GM06990 (cell line): Measurements from ENCODE around the gene GPRC5C.

ENCODE experiments used
- DNase-seq: peaks from one replicate; pipeline ENCODE4 v3.0.0-alpha.2; 2011; ENCODE audit not compliant: insufficient read length; ENCODE audit errors: extremely low read depth
- H3K27me3 ChIP-seq: replicated peaks from 2 replicates; pipeline ENCODE4 v1.6.0; 2011; ENCODE audit warnings: low read length; ENCODE audit not compliant: control insufficient read depth, insufficient read depth
- H3K36me3 ChIP-seq: 2 replicates; pipeline ENCODE4 v1.5.1; 2011; ENCODE audit warnings: low read length; ENCODE audit not compliant: control insufficient read depth, insufficient read depth
- H3K4me3 ChIP-seq: replicated peaks from 2 replicates; pipeline ENCODE4 v1.5.1; 2011; ENCODE audit warnings: low read depth, mild to moderate bottlenecking, control low read depth, low read length
- TF ChIP-seq, protein P1 (sequence below): IDR thresholded peaks from 2 replicates; pipeline ENCODE4 v1.5.1; 2011; ENCODE audit warnings: low read length, control low read depth, mild to moderate bottlenecking, inconsistent platforms; ENCODE audit not compliant: insufficient read depth, poor library complexity, severe bottlenecking

The GPRC5C gene, protein sequence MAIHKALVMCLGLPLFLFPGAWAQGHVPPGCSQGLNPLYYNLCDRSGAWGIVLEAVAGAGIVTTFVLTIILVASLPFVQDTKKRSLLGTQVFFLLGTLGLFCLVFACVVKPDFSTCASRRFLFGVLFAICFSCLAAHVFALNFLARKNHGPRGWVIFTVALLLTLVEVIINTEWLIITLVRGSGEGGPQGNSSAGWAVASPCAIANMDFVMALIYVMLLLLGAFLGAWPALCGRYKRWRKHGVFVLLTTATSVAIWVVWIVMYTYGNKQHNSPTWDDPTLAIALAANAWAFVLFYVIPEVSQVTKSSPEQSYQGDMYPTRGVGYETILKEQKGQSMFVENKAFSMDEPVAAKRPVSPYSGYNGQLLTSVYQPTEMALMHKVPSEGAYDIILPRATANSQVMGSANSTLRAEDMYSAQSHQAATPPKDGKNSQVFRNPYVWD

GRCh38 chr17:74431568-74432423 lies at the start of gene GPRC5C:
Gene GPRC5C (plus strand): TSS chr17:74432088. CDS start chr17:74439777, 7,689 bp downstream.
- no peaks in the 10 kb centered on the region; the same call in 1 of the 2 replicates for H3K27me3 ChIP-seq
- DNase-seq: peak; percentile 63
- H3K36me3 ChIP-seq: no peaks in the 10 kb centered on the region
- peak within 1 kb of the TSS; percentile 31 for H3K4me3 ChIP-seq
- TF ChIP-seq, protein P1, sequence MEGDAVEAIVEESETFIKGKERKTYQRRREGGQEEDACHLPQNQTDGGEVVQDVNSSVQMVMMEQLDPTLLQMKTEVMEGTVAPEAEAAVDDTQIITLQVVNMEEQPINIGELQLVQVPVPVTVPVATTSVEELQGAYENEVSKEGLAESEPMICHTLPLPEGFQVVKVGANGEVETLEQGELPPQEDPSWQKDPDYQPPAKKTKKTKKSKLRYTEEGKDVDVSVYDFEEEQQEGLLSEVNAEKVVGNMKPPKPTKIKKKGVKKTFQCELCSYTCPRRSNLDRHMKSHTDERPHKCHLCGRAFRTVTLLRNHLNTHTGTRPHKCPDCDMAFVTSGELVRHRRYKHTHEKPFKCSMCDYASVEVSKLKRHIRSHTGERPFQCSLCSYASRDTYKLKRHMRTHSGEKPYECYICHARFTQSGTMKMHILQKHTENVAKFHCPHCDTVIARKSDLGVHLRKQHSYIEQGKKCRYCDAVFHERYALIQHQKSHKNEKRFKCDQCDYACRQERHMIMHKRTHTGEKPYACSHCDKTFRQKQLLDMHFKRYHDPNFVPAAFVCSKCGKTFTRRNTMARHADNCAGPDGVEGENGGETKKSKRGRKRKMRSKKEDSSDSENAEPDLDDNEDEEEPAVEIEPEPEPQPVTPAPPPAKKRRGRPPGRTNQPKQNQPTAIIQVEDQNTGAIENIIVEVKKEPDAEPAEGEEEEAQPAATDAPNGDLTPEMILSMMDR: no peak

DNA sequence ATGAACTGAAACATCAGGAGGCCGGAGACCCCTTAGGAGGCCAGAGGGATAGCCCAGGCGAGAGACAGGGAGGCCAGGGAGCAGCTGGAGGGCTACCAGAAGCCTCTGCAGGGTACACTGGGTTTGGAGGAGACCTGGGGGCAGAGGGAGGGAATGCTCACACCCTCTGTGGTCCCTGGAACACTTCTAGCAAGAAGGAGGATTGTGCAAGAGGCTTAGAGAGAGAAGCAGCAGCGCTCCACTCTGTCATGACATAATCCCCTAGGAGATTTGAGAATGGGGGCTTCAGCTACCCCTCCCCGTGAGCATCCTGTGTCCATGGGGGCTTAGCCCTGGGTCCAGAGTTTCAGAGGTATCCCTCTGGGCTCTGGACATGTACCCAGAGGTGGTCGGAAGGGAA lies 48.7 kb upstream of the GPRC5C start:
- Histone ChIP-seq H3K4me3 (no peak overlapping the region), H3K27me3 (no peaks in the 10 kb centered on the region; the same call in 1 of the 2 replicates)
- TF ChIP-seq, protein P1: no peak

DNA sequence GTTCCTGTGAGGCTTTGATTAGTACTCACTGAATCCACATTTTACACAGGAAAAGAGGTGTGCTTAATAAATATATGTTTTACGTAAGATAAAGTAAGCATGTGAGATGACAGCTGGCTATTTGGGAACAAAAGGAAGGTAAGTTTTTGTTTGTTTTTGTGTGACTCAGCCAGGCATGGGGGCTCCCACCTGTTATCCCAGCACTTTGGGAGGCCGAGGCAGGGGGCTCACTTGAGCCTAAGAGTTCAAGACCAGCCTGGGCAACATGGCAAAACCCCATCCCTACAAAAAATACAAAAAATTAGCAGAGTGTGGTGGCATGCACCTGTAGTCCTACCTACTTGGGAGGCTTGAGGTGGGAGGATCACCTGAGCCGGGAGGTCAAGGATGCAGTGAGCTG lies 46.7 kb upstream of the GPRC5C start:
- TF ChIP-seq, protein P1: no peak
- H3K4me3 ChIP-seq: no peak overlapping the region
- DNase-seq: no peak
- no peaks in the 10 kb centered on the region for H3K36me3 ChIP-seq
- no peaks in the 10 kb centered on the region; the same call in 1 of the 2 replicates for H3K27me3 ChIP-seq

More for the DNA sequence above, 48.7 kb upstream of the GPRC5C start:
- no peak for DNase-seq
- no peaks in the 10 kb centered on the region for H3K36me3 ChIP-seq

DNA sequence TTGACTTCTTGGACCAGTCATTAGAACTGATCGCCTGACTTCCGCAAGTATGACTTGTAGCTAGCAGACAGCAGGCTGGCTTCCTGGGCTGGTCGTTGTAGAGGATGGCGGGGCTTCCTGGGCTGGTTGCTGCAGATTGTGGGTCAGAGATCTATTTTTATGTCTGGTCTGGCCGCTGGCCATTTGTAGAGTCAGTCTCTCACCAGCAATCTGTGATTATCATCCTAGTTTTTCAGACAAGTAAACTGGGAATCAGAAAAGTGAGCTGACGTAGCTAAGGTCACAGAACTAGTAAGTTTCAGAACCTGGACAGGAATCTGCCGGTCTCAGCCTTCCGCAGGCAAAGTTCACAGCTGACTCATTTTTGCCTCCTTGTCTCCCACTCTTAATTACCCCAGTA lies 45.5 kb upstream of the GPRC5C start:
- TF ChIP-seq, protein P1: no peak
- H3K27me3 ChIP-seq: no peaks in the 10 kb centered on the region; the same call in 1 of the 2 replicates
- no peak overlapping the region for H3K4me3 ChIP-seq
- DNase-seq: no peak
- no peaks in the 10 kb centered on the region for H3K36me3 ChIP-seq

- H3K4me3 ChIP-seq: no peak overlapping the region
Measured at GRCh38 chr17:74387365-74388218, 44.3 kb upstream of the GPRC5C start.

More at GRCh38 chr17:74387365-74388218, 44.3 kb upstream of the GPRC5C start:
- Histone ChIP-seq H3K27me3 (no peaks in the 10 kb centered on the region; the same call in 1 of the 2 replicates), H3K36me3 (no peaks in the 10 kb centered on the region)
- TF ChIP-seq, protein P1: no peak
- no peak for DNase-seq
